ENCODE results near the gene FHOD3.
A peak's percentile ranks its signal among the peaks of the same experiment; 100 is the strongest.

Gene FHOD3

DNA sequence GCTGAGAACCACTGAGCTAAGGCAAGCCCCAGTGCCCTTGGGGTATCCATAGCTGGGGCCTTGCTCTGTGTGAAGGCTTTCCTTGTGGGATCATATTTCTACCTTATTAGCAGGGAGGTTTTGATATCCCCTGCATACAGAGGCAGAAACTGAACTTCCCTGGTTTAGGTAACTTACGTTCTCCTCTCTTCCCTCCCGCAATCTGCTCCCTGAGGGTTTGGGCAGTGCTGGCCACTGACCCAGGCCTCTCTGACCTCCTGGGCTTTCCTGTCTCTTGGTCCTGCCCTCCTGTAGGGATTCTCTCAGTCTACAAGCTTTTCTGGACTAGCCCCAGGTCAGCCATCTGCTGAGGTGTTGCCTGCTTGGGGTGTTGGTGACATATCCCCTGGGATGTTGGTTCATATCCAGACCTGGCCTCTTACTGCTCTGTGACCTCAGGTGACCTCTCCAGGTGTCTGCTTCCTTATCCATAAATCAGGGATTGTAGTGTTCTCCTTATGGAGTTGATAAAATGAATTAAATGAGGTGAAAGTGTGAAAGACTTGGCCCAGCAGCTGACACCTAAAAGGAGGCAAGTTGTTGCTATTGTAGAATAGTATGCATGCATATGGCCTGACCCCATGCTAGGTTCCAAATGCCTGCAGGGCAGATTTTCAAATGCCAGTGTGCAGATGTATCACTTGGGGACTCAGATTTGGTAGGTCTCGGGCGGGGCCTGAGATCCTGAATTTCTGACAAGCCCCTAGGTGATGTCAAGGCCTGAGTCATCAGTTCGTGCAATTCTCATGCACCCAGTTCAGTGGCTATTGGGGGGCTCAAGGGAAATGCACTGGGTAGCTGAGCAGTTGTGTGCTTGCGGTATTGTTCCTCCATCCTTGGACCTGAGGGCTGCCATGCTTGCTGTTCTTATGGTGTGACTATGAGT is 106.6 kb downstream of the FHOD3 start:
- no peak for DNase-seq (ENCODE audit: extremely low read depth in 1 of 2, low read depth in 1 of 2)

- no peak for DNase-seq (ENCODE audit: extremely low read depth in 1 of 2, low read depth in 1 of 2)
Measured at GRCh38 chr18:36405611-36406010, 108.1 kb downstream of the FHOD3 start.

GRCh38 chr18:36406805-36407204 is 109.3 kb downstream of the FHOD3 start:
- DNase-seq (ENCODE audit: extremely low read depth in 1 of 2, low read depth in 1 of 2), result no peak

GRCh38 chr18:36408606-36409005 is 111.1 kb downstream of the FHOD3 start:
- DNase-seq (ENCODE audit: extremely low read depth in 1 of 2, low read depth in 1 of 2), result no peak

DNA sequence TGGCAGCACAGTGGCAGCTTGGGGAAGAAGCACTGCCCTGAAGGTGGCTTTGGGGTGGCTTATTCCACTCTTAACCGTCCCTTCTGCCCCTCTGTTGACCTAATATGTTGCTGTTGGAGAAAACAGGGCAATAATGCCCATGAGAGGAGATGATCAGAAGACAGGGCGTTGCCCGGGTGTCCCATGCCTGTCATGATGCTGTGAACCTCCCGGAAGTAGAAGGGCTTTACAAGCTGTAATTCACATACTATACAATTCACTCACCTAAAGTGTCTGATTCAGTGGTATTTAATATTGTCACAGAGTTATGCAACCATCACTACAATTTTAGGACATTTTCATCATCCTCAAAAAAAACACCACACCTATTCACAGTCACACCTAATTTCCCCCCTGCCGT is 112.3 kb downstream of the FHOD3 start:
- no peak for DNase-seq (ENCODE audit: extremely low read depth in 1 of 2, low read depth in 1 of 2)

GRCh38 chr18:36410346-36410745 is 112.8 kb downstream of the FHOD3 start:
- no peak for DNase-seq (ENCODE audit: extremely low read depth in 1 of 2, low read depth in 1 of 2)

GRCh38 chr18:36411745-36412168 is 114.2 kb downstream of the FHOD3 start:
- no peak for DNase-seq (ENCODE audit: extremely low read depth in 1 of 2, low read depth in 1 of 2)

- DNase-seq (ENCODE audit: extremely low read depth in 1 of 2, low read depth in 1 of 2), result no peak
Measured at GRCh38 chr18:36412778-36413177, 115.3 kb downstream of the FHOD3 start.

- DNase-seq (ENCODE audit: extremely low read depth in 1 of 2, low read depth in 1 of 2), result no peak
Measured at GRCh38 chr18:36415171-36415570, 117.7 kb downstream of the FHOD3 start.

DNA sequence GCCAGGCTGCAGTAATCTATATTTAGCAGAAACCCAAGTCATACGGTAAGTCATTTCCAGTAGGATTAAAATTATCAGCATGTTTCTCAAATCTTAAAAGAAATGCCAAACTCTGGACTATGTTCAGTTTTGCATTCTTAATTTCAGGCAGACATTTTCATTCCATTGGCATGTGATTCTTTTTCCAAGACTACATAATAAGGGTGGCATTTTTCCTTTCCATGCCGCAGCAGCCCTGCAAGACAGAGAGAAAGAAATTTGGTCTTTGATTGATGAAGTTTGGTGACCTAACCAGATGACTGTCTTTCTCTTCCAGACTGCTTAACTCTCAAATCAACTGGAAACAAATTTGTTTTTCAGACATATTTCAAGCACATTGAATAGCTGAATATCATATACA is 118.1 kb downstream of the FHOD3 start:
- DNase-seq (ENCODE audit: extremely low read depth in 1 of 2, low read depth in 1 of 2), result no peak

- DNase-seq (ENCODE audit: extremely low read depth in 1 of 2, low read depth in 1 of 2), result no peak
Measured at GRCh38 chr18:36419188-36419899, 121.8 kb downstream of the FHOD3 start.

GRCh38 chr18:36419900-36420531 is 122.5 kb downstream of the FHOD3 start:
- peak in 1 of 2 donors; percentile 5 for DNase-seq (ENCODE audit: extremely low read depth in 1 of 2, low read depth in 1 of 2)

- DNase-seq (ENCODE audit: extremely low read depth in 1 of 2, low read depth in 1 of 2), result no peak
Measured at GRCh38 chr18:36420826-36421225, 123.3 kb downstream of the FHOD3 start.

DNA sequence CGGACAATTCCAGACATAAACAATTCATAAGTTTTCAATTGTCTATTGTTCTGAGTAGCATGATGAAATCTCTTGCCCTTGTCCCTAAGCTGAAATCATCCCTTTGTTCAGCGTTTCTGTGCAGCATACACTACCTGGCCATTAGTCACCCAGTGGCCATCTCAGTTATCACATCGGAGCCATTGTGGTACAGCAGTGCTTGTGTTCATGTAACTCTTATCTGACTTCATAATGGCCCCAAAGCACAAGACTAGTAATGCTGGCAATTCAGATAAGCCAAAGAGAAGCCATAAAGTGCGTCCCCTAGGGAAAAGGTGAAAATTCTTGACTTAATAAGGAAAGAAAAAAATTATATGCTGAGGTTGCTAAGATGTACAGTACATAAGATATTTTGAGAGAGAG is 127.2 kb downstream of the FHOD3 start:
- no peak for DNase-seq (ENCODE audit: extremely low read depth in 1 of 2, low read depth in 1 of 2)

GRCh38 chr18:36427369-36427768 is 129.9 kb downstream of the FHOD3 start:
- no peak for DNase-seq (ENCODE audit: extremely low read depth in 1 of 2, low read depth in 1 of 2)

DNA sequence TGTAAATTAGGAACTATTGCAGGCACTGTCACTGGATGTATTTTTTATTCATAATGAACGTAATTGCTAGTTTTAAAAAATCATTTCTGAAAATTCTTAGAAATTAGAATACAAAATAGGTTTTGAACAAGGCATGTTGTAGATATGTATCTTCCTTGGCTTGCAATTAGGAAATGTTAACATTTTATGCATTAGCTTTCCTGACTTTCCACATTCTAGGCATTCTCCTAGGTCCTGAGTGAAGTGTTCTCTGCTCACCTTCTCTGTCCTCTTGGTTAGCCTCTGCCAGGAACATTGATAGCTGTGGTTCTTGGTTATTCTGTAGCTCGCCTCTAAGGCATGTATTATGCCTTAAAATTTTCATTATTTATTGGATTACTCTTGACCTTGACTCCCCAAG is 130.3 kb downstream of the FHOD3 start:
- DNase-seq (ENCODE audit: extremely low read depth in 1 of 2, low read depth in 1 of 2), result no peak

DNA sequence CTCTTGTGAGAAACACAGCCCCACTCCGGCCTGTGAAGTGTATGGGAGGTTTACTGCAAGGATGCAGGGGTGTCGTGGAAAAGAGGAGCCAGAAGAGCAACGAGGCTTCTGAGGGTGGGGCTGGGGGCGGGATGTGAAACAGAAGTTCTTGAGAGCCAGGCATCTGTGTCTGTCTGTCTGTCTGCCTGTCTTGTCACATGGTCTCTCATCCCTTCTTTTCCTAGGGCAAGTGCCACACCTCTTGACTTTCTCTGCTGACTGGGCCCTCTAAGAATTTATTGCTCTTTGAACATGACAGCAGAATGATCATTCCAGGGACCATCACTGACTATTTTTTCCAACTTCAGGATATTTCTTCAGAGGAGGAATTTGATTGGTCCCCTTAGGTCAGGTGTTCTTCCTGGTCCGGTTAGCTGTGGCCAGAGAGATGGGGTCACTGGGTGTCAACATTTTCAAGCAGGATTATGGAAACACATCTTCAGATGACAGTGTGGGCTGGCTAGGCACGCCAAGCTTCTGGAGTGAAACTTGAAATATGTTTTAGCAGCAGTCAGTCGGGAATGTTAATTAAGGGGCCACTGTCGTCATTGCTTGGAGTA is 131.0 kb downstream of the FHOD3 start:
- DNase-seq (ENCODE audit: extremely low read depth in 1 of 2, low read depth in 1 of 2), result no peak

DNA sequence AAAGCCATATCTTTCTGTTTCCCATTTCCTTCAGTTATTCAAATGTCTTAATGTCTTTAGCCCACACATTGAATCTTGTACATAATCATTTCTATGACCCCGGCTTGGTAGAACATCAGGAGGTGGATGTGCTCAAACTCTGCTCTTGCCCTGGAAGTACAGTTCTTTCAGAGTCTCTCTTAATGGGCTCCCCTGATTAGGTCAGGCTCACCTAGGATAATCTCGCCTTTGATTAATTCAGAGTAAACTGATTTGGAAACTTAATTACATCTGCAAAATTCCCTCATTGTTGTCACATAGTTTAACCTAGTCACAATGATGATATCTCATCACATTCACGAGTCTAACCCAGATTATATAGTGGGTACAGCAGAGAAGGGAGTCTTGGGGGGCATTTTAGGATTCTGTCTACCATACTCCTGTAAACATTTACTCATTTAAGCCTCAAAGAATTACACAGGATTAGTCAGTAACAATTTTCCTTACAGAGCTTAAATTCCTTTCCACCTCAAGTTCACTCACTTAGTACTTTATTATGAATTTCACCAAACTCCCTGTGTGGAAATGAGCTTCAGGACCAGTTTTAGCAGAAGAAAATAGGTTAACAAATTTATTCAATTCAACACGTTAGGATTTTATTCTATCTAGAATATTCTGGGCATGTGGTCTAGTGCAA is 135.5 kb downstream of the FHOD3 start:
- DNase-seq (ENCODE audit: extremely low read depth in 1 of 2, low read depth in 1 of 2), result no peak

GRCh38 chr18:36436387-36436786 is 138.9 kb downstream of the FHOD3 start:
- no peak for DNase-seq (ENCODE audit: extremely low read depth in 1 of 2, low read depth in 1 of 2)

DNA sequence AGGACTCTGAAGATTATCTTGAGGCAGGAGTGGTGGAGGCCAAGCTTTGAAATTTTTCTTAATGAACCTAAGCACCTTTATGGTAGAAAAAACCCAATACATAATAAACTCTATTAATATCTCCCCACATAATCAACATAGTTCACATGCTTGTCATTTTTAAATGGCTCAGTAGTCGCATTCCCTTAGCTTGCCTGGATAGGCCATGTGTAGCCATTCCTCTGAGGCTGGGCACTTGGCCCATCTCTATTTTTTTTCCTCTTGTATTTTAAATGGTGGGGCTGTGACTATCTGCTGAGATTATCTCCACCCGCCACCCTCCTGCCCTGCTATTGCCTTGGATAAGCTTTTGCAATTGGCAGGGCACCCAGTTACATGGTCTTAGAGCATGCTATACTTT is 143.1 kb downstream of the FHOD3 start:
- no peak for DNase-seq (ENCODE audit: extremely low read depth in 1 of 2, low read depth in 1 of 2)
